Glomerular endothelial cell (primary cell): ENCODE measurements around the gene UROS. TPM values are rescaled to one million over a fixed set of nuclear protein-coding genes. Genes with fewer than 3 reads are reported as not detected.

Source experiments
- DNase-seq: peaks from one replicate; pipeline ENCODE4 v3.0.0-alpha.2; 2011; ENCODE audit warnings: low read depth, low spot score; ENCODE audit errors: extremely low read depth
- total RNA-seq: library from RNA; depleted of rRNA; stranded (reverse); fragments of >200 nt; gene quantifications from 2 replicates; pipeline ENCODE4 v1.2.3, GENCODE V29; 2015

UROS gene
- total RNA-seq, 1 donor from 2014 or later = 61.9 TPM

- no peak for DNase-seq
These were observed 53.9 kb downstream of the UROS start for GRCh38 chr10:125769175-125769574.

DNA sequence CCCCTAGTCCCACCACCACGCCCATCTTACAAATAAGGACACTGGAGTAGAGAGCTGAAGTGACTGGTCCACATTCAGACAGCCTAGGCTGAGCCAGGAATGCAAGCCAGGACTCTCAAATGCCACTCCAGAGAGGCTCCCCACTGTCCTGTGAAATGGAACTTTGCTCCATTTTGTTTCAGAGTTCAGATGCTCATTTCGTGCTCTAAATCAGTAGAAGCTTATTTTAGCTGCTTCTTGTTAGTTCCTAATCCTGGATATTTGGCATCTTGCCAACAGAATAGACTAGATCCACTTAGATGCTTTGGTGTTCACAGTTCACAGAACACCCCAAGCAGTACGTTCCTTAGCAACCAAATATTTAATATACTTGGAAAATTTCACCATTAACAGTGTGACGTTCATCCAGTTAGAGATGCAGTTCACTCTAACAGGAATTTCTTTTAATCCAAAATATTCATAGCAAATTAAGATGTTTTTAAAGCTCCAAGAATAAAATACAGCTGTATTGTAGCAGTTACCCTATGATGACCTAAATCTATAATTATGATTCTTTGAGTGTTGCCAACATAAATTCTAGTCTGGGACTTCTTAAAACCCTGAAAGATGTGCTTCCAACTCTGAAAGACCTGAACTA lies 54.7 kb downstream of the UROS start:
- no peak for DNase-seq

DNA sequence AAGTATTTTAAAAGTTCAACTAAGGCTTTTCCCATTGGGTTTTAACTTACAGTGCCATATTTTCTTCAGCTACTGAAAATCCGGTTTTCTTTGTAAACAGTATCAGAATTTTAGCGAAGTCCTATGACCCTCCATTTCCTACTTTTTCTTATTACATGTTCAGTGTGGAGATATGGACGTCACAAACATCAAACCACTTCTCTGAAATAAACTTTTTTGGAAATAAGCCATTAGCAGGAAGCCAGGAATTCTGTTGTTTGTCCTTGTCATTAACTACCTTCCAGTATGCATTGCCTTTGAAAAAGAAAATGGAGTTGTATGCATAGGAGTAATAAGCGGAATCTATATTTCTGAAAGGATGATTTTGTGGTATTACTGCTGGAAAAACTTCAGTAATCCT lies 56.5 kb downstream of the UROS start:
- no peak for DNase-seq

GRCh38 chr10:125765835-125766234 lies 57.2 kb downstream of the UROS start:
- no peak for DNase-seq

GRCh38 chr10:125762692-125763648 lies 60.1 kb downstream of the UROS start:
- DNase-seq = no peak

- DNase-seq = no peak
These were observed 61.1 kb downstream of the UROS start for GRCh38 chr10:125761961-125762360.

GRCh38 chr10:125757742-125758141 lies 65.3 kb downstream of the UROS start:
- no peak for DNase-seq

GRCh38 chr10:125756853-125757487 lies 66.1 kb downstream of the UROS start:
- no peak for DNase-seq

DNA sequence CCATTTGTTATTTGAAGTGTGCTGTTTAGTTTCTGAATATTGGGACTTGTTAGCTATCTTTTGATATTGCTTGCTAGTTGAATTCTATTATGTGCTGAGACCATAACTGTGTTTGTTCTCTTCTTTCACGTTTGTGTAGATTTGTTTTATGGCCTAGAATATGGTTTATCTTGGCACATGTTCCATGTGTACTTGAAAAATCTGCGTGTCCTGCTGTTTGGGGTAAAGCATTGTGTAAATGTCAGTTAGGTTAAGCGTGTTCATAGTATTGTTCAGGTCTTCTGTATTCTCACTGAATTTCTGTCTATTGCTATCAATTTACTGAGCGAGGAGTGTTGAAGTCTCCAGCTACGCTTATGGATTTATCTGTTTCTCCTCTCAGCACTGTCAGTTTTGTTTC lies 66.9 kb downstream of the UROS start:
- DNase-seq = no peak

DNA sequence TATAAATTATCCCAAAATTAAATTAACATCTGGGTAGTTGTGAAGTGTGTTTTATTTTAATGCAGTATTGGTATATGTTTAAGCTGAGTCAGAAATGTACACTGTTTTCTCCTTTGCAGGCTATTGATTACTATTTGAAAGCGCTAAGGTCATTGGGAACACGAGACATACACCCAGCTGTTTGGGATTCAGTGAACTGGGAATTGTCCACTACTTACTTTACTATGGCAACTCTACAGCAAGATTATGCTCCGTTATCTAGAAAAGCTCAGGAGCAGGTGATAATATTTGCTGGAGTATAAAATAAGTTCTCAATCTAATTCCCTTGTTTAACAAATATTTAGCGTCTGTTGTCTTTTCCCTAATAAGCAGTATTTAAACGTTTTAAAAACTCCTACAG lies 75.6 kb downstream of the UROS start:
- DNase-seq = no peak

DNA sequence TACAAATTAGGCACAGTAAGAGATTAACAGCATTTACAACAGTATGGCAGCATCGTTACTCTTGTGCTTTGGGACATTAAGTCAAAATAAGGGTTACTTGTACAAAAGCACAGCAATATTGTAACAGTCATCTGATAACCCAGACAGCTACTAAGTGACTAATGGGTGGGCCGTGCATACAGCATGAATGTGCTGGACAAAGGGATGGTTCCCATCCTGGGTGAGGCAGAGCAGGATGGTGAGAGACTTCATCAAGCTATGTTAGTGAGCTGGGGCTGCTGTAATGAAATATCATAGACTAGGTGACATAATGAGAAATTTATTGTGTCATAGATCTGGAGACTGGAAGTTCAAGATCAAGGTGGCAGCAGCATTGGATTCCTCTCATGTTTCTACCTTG lies 78.1 kb downstream of the UROS start:
- DNase-seq = no peak

GRCh38 chr10:125742465-125742864 lies 80.6 kb downstream of the UROS start:
- no peak for DNase-seq

DNA sequence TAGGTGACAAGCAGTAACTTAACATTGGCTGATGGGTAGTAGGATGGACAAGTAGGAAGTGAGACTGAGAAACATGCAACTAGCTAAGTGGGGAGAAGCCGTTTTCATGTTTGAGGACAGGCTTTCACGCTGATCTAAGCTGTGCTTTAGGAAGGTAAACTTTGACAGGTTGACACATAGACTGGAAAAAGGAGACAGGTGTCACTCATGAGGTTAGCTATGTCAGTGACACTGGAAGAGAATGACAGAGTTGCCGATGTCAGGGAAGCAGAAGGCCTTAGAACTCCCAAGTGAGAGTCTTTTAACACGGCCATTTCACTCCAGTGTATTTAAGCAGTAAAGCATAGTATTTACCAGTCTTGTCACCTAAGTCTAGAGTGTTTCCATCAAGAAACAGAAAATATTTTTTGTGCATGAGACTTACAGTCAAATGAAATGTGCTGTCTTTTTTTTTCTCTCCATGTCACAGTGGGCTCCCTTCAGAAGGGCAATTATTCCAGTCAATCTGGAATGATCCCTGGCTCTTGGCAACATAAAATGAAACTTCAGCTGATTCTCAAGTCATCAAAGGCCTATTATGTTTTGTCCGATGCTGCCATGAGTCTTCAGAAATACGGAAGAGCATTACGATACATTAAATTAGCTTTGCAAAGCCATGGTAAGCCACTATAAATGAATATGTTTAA lies 82.9 kb downstream of the UROS start:
- DNase-seq = no peak

Other genes starting within 250 kb of the UROS start
- gene TEX36, start 140.1 kb downstream of the UROS start, total RNA-seq = not detected in 2 replicates
- 11.9 and 13.0 TPM in 2 replicates for gene EDRF1, start 103.5 kb downstream of the UROS start, total RNA-seq
- gene MMP21, start 47.4 kb downstream of the UROS start, total RNA-seq = 0.53 TPM in 1 of 2 replicates, not detected in the other
- gene BCCIP, start 288 bp upstream of the UROS start, total RNA-seq = 27.8 and 39.4 TPM in 2 replicates
- 52.0 and 63.9 TPM in 2 replicates for gene DHX32, start 58.0 kb upstream of the UROS start, total RNA-seq
- gene FANK1, start 73.3 kb upstream of the UROS start, total RNA-seq = 4.8 and 11.4 TPM in 2 replicates